NOMO-1 treated with DMSO at 0.1 percent for 48 hours (cell line): ENCODE measurements around the gene ARFGAP1.

Source experiments
- DNase-seq: peaks from one replicate; lab custom pipeline; 2025; ENCODE audit not compliant: unreplicated experiment; lab: John Stamatoyannopoulos, UW

The ARFGAP1 gene

DNA sequence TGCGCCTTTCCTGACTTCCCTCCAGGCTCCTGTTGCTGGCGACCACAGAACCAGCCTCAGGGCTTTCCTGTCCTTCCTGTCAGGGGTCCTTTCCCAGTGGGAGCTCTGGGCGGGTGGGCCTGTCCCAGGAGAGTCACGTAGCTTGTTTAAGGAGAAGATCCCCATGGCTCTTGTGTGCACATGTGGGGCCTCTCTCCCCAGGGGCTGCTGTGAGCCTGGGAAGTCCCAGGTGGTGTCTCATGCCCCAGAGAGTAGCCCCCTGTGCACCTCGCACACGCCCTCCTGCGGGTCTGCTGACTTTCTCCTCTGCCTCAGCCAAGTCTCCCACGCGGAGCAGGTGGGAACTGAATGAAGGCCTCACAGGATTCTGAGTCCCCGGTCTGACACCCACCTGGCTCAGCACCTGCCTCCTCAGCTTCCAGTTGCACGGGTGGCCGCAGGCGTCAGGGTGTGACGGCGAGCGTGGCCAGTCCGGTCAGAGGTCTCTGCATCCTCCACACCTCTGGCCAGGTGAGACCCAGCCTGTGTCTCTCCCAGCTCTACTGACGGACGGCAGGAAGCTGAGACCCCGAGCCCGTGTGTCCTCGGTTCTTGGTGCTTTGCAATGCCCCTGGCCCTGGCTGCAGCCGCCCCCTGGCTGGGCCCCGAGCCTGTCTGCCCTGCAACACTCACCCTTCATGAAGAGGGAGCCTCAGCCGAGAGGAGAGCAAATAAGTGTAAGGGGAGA lies 12.7 kb upstream of the ARFGAP1 start:
- DNase-seq = no peak

DNA sequence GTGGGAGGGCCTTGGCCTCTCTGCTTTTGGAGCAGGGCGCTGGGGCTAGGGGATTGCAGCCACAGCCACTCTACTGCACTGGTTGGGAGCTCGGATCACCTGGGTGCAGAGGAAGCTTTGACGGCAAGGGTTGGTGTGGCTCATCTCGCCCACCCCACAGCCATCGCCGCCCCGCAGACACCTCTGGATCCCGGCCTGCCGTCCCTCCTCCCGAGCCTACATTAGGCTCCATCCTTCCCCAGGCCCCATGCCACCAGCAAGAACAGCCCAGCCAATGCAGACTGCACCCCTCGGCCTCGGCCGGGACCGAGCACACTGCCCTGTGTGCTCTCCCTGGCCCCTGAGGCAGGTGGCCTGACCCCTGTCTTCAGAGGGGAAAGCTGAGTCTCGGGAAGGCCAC lies 12.1 kb upstream of the ARFGAP1 start:
- no peak for DNase-seq

DNA sequence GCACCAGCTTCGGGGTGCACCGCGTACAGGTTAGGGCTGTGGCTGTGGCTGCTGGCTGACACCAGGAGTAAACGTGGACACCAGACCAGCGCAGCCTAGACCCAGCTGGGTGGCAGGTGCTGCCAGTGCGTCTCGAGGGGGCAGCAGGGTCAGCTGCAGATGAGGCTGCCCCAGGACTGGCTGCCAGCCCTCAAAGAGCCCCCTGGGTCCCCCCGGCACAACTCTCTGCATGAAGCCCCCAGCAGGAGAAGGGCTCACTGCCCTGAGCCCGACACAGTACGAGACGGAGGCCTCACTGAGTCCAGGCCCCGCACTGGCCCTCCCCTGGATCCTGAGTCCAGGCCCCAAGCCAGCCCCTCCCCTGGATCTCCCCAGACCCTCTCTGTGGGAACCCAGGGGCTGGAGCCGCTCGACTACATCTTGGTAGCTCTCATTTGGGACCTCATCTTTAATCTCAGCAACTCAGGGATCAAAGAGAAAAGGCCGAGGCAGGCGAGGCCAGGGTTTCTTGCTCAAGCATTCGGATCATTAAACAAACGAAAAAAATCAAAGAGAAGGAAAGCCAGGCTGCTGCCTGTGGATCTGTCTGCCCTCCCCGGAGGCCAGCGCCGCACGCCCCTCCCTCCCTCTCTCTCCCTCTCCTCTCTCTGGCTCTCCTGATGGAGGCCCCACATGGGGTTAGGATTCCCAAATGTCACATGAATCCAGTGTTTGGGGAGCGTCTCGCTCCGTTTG lies 11.4 kb upstream of the ARFGAP1 start:
- no peak for DNase-seq

DNA sequence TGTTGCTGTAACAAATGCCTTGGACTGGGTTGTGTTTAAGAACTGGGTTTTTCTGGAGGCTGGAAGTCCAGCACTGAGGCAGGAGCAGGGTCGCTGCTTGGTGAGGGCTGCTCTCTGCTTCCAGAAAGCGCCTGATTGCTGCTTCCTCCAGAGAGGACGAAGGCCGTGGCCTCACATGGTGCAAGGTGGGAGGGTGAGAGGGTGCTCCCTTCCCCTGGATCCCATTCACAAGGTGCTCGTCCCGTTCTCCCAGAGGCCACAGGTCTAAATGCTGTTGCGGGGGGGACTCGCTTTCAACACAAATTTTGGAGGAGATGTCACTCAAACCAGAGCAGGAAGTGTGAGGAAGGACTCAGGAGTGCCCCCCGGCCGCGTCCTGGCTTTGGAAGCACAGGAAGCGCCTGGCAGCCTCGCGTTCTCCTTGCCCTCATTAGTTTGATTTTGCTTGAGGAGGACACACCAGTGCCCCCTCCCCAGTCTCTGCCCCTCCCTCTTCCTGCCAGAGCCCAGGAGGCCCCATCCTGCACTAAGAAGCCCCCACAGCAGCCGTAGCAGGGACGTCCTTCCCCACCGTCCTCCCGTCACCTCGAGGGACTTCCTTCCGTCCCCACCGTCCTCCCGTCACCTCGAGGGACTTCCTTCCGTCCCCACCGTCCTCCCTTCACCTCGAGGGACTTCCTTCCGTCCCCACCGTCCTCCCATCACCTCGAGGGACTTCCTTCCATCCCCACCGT lies 10.7 kb upstream of the ARFGAP1 start:
- DNase-seq = no peak

DNA sequence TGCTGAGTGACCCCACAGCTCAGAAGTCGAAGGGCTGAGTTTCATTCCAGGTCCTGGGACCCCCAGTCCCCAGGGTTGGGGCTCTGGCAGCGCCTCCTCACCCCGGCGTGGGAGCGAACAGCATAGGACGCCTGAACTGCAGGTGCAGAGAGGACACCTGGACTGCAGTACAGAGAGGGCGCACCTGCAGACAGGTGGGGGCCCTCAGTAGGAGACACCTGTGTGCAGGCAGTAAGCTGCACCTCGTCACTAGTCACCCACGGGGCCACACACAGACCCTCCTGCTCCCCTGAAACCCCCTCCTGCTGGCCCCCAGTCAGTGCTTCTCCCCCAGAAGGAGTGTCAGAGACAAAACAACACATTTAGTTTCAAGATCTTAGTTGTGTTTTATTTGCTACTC lies 9.8 kb upstream of the ARFGAP1 start:
- no peak for DNase-seq

DNA sequence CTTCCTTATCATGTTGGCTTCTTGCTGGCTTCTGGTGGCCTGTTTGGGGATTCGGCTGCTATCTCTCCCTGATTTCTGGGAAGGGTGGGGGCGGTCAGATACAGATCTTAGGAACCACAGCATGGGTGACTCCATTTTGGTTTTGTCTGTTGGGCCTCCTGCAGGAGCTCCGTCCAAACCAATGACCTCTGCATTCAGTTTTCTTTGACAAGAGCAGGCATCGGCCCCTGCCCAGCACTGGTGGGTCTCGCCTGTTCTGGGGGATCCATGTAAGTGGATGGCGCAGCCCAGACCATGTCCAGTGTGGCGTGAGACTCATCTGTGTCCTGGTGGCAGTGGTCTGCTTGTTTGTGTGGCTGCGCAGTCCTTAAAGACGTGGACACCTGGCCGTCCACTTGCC lies 8.6 kb upstream of the ARFGAP1 start:
- no peak for DNase-seq

DNA sequence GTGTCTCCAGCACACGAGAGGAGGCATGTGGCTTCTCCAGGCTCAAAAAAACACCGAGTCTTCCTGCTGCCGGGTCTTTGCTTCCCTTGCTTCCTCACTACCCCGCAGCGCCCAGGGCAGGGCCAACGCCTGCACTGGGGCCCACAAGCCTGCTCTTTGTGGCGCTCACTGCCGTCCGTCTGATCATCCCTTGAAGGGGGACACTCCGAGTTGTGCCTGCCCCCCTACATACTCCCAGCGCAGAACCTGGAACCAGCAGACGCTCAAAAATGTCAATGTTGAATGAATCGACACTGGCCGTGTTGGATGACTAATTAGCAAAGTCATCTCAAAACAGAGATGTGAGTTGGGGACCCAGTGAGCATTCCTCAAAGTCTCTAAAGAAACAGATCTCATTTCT lies 8.1 kb upstream of the ARFGAP1 start:
- no peak for DNase-seq

DNA sequence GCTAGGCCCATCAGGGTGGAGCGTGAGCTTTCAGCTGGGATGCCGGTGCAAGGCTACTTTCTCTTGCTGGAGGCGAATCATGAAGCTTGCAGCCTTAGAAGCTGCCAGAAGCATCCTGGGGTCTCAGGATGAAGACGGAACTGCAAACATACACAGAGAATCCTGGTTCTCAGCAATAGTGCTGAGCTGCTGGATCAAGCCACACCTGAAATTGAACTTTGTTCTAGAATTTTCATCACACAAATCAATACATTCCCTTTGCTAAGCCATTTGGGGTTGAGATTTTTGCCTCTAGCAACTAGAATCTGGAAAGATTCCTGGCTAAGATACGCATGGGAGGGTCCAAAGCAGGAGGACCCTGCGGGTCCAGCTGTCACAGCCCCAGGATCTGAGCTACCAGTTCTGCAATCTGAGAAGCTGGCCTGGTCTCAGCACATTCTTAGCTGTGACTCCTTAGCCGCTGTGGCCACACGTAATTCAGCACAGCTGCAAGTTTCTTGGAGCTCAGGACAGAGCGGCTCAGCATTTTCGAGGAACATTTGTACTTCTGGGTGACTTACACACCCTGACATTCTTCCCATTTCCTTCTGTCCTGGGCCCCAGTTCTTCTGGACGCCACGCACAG lies 6.6 kb upstream of the ARFGAP1 start:
- DNase-seq = no peak

DNA sequence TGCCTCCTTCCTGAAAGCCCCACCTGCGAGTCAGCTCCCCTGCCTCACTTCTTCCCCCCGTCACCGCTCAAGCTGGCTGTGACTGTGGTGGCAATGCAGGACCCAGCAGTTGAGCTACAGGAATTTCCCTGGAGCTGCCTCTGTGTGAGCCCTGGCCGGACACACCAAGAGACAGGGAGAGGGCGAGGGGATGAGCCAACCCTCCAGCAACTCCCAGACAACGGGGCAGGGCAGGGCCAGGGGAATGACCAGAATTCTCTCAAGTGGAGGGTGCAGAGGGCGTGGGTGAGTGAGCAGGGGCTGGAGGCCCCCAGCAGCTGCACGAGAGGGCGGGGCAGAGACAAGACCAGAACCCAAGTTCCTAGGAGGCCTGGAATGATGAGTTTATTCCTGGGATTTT lies 4.9 kb upstream of the ARFGAP1 start:
- DNase-seq = no peak

DNA sequence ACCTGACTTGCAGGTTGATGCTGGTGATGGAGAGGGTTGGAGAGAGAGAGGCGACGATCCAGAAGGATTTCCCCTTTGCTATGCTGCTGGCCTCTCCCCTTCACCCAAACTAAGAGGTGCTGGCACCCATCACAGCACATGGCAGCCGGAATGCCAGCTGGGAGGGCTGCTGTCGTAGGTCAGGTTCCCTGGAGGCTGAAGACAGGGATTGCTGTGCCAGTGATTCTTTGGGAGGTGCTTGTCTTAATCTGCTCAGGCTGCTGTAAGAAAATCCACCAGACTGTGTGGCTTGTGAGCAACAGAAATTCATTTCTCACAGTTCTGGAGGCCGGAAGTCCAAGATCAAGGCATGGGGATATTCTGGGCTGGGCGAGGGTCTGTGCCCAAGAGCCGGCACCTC lies 4.4 kb upstream of the ARFGAP1 start:
- no peak for DNase-seq

DNA sequence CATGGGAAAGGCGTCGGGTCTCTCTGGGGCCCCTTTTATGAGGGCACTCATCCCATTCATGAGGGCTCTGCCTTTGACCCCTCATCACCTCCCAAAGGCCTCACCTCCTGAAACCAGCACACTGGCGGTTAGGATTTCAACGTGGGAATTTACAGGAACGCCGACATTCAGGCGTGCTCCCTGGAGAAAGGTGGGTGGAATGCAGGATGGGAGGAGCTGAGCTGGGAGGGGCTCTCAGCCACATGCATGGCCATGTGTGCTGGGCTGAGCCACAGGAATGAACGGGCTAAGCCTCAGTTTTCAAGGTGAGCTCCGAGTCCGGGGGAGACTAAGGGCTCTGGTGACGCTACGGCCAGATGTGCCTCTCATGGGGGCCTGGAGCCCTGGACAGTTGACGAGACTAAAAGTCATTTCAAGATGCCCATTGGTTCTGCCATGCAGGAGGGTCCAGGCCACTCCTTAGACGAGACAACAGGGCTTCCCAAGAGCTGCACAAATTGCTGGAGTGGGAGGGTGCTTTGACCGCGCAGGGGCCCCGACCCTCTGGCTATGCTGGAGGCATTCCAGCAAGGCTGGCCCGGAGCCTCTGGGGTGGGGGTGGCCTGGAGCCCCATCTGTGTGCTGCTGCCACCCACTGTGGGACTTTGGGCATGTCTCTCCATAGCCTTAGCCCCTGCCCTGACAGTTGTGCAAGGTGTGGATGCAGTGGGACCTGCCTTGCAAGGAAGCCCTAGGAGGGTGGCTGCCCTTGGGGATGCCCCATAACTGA lies 3.8 kb upstream of the ARFGAP1 start:
- no peak for DNase-seq

DNA sequence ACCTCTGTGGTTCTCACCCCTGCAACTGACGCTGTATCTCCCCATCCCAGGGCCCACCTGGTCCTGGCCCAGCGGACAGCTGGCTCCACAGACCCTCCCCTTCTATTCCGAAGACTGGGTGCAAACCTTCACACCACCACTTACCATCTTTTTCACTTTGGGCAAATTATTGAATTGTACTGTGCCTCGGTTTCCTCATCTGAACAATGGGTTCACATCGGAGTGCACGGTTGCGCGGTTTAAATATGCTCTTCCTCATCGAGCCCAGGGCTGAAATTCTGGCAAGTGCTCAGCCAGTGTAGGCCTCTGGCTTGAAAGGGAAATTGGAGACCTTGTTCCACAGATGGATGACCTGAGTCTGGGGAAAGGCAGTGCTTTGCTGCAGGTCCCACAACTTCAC lies 2.9 kb upstream of the ARFGAP1 start:
- DNase-seq = no peak

DNA sequence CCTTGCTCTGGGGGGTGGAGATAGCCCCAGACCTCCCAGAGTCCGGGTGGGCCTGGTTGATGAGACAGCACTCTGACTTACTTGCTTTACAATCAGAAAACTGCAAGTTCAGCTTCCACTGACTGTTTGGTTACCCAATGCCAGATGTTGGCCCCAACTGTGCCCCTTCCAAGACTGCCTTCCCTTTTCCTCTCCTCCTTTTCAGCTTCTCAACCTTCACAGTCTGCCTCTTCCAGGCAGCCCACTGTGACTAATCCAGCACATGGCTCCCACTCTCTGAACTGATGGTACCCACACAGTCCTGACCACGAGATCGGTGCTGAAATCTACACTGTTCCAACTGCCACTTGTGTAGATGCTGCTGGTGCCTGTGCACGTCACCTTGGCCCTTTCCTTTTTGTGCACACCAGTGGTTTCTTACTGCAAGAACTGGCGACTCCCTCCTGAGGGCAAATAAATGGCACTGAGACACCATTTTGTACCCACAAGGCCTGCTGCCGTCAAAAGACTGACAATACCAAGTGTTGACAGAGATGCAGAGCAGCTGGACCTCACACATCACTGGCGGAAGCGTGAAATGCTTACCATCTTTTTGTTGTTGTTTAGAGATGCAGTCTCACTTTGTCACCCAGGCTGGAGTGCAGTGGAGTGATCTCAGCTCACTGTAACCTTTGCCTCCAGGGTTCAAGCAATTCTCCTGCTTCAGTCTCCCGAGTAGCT lies 1.8 kb upstream of the ARFGAP1 start:
- DNase-seq = no peak

DNA sequence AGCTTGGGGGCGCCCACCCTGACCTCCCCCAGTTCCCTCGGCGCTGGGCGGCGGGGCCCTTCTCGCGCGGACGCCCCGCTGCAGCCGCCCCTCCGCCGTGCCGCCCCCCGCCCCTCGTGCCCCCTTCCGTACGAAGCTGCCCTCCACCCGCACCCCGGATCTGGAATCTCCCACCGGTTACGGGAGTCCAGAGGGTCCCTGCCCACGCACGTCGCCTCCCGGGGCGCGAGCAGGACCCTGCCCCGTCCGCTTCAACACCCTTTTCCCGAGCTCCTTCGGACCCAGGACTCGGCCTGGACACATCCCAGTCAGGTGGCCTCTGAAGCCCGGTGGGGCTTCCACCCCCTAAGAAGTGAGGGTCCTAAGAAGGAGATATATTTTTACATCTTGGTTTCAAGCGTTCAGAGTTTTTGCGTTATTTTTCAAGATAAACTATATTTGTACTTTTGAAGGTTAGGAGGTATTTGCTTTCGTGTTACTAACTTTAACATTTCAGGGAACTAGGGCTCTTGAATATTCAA lies 506 bp downstream of the ARFGAP1 start:
- no peak for DNase-seq

DNA sequence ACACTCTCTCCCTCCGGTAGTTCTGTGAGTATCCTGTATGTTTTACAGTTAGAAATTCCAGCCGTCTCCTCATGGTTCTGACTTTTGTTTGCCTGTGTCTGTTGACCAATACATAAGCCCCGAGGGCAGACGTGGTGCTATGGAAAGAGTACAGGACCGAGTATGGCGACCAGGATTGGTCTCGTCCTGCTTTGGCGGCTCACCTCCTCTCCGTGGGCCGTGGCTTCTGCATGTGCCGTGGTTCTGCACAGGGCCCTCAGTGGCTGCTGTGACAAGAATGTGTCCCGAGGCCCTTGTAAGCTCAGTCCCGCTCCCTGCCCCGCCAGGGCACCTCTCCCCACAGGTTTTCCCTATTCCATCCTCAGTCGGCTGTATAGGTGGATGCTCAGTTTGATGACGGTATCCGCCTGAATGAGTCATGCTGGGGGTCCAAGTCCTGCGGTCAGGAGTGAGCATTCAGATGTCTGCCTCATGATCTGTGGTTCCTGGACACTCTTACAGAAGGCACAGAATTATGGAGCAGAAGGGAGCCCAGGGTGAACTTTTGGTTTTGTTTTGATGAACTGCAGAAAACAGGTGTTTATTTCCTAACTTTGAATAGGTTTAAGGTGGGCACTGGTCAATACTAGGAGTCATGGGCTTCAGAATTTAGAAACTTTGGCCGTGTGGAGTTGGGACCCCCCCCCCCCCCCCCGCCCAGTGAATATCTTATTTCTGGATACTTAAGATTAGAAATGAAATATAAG lies 1.2 kb downstream of the ARFGAP1 start:
- no peak for DNase-seq

DNA sequence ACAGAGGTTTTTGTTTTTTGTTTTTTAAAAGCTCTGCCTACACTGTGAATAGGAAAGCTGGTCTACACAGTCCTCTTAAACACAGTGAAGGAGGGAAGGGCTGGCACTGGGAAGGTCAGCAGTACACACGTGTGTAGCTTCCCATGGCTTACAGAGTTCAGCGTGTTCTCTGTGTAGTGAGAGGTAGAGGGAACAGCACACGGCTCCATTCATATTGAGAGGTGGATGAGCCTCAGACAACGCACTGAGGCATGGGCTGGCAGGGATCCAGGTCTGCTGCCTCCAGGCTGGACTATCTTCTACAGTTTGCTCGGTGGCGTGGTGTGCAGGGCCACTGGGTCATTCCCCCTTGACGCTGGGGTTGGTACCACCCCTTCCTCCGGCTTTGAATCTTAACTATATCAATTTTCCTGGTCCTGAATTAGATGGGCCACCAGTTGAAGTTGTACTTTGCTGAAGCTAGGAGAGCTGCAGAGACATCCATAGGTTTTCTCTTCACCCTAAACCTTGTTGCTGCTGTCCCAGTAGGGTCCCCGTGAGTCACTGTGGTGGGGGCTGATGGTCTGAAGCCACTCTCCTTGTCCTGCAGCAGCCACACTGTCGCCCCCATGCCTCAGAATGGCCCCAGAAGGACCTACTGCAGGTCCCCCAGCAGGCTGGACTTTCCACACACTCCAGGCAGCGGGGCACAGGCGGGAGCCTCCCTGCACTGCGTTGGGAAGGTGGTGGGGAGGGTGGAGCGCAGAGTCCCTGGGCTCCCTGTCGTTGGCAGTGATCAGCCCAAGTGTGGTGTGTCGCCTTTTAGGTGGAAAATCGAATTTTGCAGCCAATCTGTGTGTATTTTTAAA lies 2.0 kb downstream of the ARFGAP1 start:
- DNase-seq = no peak

DNA sequence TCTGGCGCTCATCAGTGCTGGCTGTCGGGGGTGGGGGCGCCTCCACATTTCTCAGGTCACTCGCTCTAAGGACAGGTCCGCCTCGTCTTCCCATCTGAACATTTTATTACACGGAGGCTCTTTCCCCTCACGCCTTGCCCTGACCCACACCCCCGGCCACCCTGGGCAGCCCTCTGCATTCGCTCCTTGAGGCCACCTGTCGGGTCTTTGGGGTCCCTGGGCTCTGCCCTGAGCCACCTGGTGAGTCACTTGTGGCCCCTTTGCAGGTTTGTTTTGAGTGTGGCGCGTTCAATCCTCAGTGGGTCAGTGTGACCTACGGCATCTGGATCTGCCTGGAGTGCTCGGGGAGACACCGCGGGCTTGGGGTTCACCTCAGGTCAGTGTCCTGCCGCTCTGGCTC lies 3.2 kb downstream of the ARFGAP1 start:
- DNase-seq = no peak

DNA sequence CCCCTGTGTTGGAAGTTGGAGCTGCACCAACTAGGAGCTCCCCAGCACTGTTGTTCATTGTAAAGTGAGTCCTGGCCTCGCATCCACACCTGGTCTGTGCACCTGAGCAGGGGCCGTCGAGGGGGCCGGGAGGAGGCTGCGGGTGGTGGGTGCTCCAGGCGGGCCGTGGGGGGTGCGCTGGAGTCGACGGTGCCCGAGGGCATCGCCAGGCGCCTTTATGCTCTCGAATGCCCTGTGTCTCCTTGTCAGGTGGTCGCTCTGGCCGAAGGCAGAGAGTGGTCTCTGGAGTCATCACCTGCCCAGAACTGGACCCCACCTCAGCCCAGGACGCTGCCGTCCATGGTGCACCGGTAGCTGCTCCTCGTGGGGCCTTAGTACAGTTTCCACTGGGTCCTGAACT lies 4.3 kb downstream of the ARFGAP1 start:
- no peak for DNase-seq
